Panc1 (cell line): Measurements from ENCODE around the gene SUCLA2. TPM values are rescaled to one million over a fixed set of nuclear protein-coding genes. Genes with fewer than 3 reads are reported as not detected.

Source experiments
- ATAC-seq: fragments of 200-7000 bp; cut with Tn5 transposase; 2 replicates; pipeline ENCODE4 v1.9.1; 2020; ENCODE audit warnings: mild to moderate bottlenecking, moderate library complexity
- BruUV-seq: library from RNA; stranded (reverse); fragments of 400-500 nt; replicated peaks from 2 replicates; lab custom pipeline; 2021; lab: Mats Ljungman, UMichigan
- CTCF ChIA-PET: fragments of 300-600 bp; sonication (Branson Sonifier 250); formaldehyde crosslinking; loops from one replicate; lab custom pipeline; 2022; ENCODE audit warnings: antibody characterized with exemption; lab: Charles Lee
- POLR2A ChIA-PET: fragments of 300-600 bp; sonication (Branson Sonifier 250); formaldehyde crosslinking; loops from one replicate; lab custom pipeline; 2022; ENCODE audit warnings: antibody characterized with exemption; lab: Charles Lee
- DNase-seq: peaks from one replicate; pipeline ENCODE4 v3.0.0-alpha.2; 2010; ENCODE audit warnings: low read depth, low spot score
- H3K27ac ChIP-seq: 2 replicates; pipeline ENCODE4 v1.5.1; 2011; ENCODE audit warnings: mild to moderate bottlenecking, low read length, inconsistent platforms
- H3K27me3 ChIP-seq: fragments of 200-500 bp; sonication (Bioruptor generic); 2 replicates; pipeline ENCODE4 v1.6.0; 2014; ENCODE audit warnings: low read length, inconsistent platforms; ENCODE audit not compliant: control insufficient read depth, insufficient read depth
- H3K36me3 ChIP-seq: fragments of 200-500 bp; sonication (Bioruptor generic); 2 replicates; pipeline ENCODE4 v1.5.1; 2014; ENCODE audit warnings: inconsistent platforms, mild to moderate bottlenecking, low read length, moderate library complexity; ENCODE audit not compliant: control insufficient read depth, insufficient read depth
- H3K4me1 ChIP-seq: 2 replicates; pipeline ENCODE4 v1.5.1; 2011; ENCODE audit warnings: inconsistent platforms, mild to moderate bottlenecking, low read length, moderate library complexity; ENCODE audit not compliant: control insufficient read depth, insufficient read depth
- H3K4me3 ChIP-seq, 2 experiments: 2 replicates each; pipeline ENCODE4 v1.5.1; 2011 to 2012; ENCODE audit warnings: low read depth in 2 of 2, low read length in 2 of 2, mild to moderate bottlenecking in 2 of 2, inconsistent platforms in 1 of 2, moderate library complexity in 1 of 2
- H3K9me3 ChIP-seq: fragments of 200-500 bp; sonication (Bioruptor generic); 2 replicates; pipeline ENCODE4 v1.5.1; 2014; ENCODE audit warnings: low read depth, mild to moderate bottlenecking, inconsistent platforms, low read length, moderate library complexity; ENCODE audit not compliant: control insufficient read depth, insufficient read depth
- CTCF ChIP-seq: fragments of 450-650 bp; IDR thresholded peaks from 2 replicates; pipeline ENCODE4 v1.5.1; 2017; ENCODE audit warnings: mild to moderate bottlenecking
- POLR2AphosphoS5 ChIP-seq: IDR thresholded peaks from 2 replicates; pipeline ENCODE4 v1.6.1; 2012; ENCODE audit warnings: mild to moderate bottlenecking, low read depth, low read length, moderate library complexity
- REST ChIP-seq, 2 experiments: IDR thresholded peaks; 2 replicates each; pipeline ENCODE4 v1.6.1; 2011 to 2012; ENCODE audit warnings: low read depth in 2 of 2, control low read depth in 1 of 2, low read length in 1 of 2, mild to moderate bottlenecking in 1 of 2, moderate library complexity in 1 of 2; ENCODE audit not compliant: insufficient read depth in 1 of 2
- SIN3A ChIP-seq: IDR thresholded peaks from 2 replicates; pipeline ENCODE4 v1.6.1; 2012; ENCODE audit warnings: low read depth, mild to moderate bottlenecking, low read length, moderate library complexity, borderline replicate concordance; ENCODE audit not compliant: insufficient read depth
- TCF7L2 ChIP-seq: IDR thresholded peaks from 2 replicates; pipeline ENCODE4 v1.6.1; 2011; ENCODE audit warnings: mild to moderate bottlenecking, low read depth, low read length, inconsistent platforms
- in situ Hi-C: cut with HindIII; loops from 2 replicates; pipeline ENCODE4 v1.10.0; 2016; ENCODE audit warnings: low sequenced_read_pairs, low pct_unique_long_range_greater_than_20kb
- intact Hi-C: fragments of 100-400 bp; cut with micrococcal nuclease; formaldehyde crosslinking; loops from one replicate; pipeline ENCODE4 v1.10.0; 2022; ENCODE audit not compliant: unreplicated experiment
- total RNA-seq: library from RNA; stranded (reverse); gene quantifications from one replicate; pipeline ENCODE4 v1.2.1, GENCODE V29; 2021; ENCODE audit not compliant: unreplicated experiment

Gene SUCLA2
- total RNA-seq, 1 experiment from 2014 or later, result 28.1 TPM

GRCh38 chr13:47908197-47908902, 92.7 kb downstream of the SUCLA2 start:
- intact Hi-C loops (no loop called here), in situ Hi-C loops (no loop called here)
- H3K4me1 ChIP-seq, result no peaks in the 10 kb centered on the region; the same call in 1 of the 2 replicates
- TF ChIP-seq REST (IDR thresholded peaks at IDR 0.05; ENCODE audit: insufficient read depth in 1 of 2, low read depth in 2 of 2, low read length in 1 of 2) (no peak), CTCF (no peak), POLR2AphosphoS5 (no peak), TCF7L2 (no peak)
- H3K4me3 ChIP-seq, result no peak overlapping the region
- ATAC-seq (no peak), DNase-seq (no peak)
- ChIA-PET POLR2A (no interaction called here), CTCF (no interaction called here)
- H3K27ac ChIP-seq, result no peak overlapping the region
- no peaks in the 10 kb centered on the region for H3K27me3 ChIP-seq
- H3K36me3 ChIP-seq, result no peaks in the 10 kb centered on the region
- no TSS peak for BruUV-seq
- no peaks in the 10 kb centered on the region for H3K9me3 ChIP-seq

GRCh38 chr13:47904891-47905290, 96.2 kb downstream of the SUCLA2 start:
- no peaks in the 10 kb centered on the region for H3K27me3 ChIP-seq
- ChIA-PET POLR2A (interaction anchor here (0.7 kb wide), 1 partner anchor 466 kb away, joined by 8 read pairs; no protein-coding TSS in a partner anchor), CTCF (no interaction called here)
- in situ Hi-C loops (no loop called here), intact Hi-C loops (no loop called here)
- H3K9me3 ChIP-seq, result no peaks in the 10 kb centered on the region
- no peaks in the 10 kb centered on the region for H3K36me3 ChIP-seq
- ATAC-seq (no peak), DNase-seq (no peak)
- no peak overlapping the region for H3K27ac ChIP-seq
- no peaks in the 10 kb centered on the region; the same call in 1 of the 2 replicates for H3K4me1 ChIP-seq
- BruUV-seq, result no TSS peak
- H3K4me3 ChIP-seq, result no peak overlapping the region
- TF ChIP-seq SIN3A, result no peak
- no peak for TF ChIP-seq REST (IDR thresholded peaks at IDR 0.05; ENCODE audit: insufficient read depth in 1 of 2, low read depth in 2 of 2, low read length in 1 of 2)
- TF ChIP-seq CTCF, result no peak
- TF ChIP-seq TCF7L2, result no peak
- TF ChIP-seq POLR2AphosphoS5, result no peak
